CD4-positive, alpha-beta T cell treated with Interleukin-17A for 1 hour (primary cell): ENCODE results near the gene PFKL.
A peak's percentile ranks its signal among the peaks of the same experiment; 100 is the strongest.

Source experiments
- DNase-seq: peaks from one replicate; pipeline ENCODE4 v3.0.0-alpha.2; 2020

Gene PFKL

GRCh38 chr21:44365967-44366585 lies 66.2 kb downstream of the PFKL start:
- DNase-seq = no peak

GRCh38 chr21:44366586-44367211 lies 66.8 kb downstream of the PFKL start:
- no peak for DNase-seq

GRCh38 chr21:44368711-44369446 lies 69.0 kb downstream of the PFKL start:
- DNase-seq = no peak

GRCh38 chr21:44370027-44370735 lies 70.3 kb downstream of the PFKL start:
- no peak for DNase-seq

- DNase-seq = no peak
These were observed 71.0 kb downstream of the PFKL start for GRCh38 chr21:44370786-44371410.

GRCh38 chr21:44371596-44371995 lies 71.7 kb downstream of the PFKL start:
- DNase-seq = no peak

- DNase-seq = no peak
These were observed 72.8 kb downstream of the PFKL start for GRCh38 chr21:44372616-44373015.

GRCh38 chr21:44374601-44375280 lies 74.9 kb downstream of the PFKL start:
- no peak for DNase-seq

- DNase-seq = peak; percentile 49
These were observed 75.4 kb downstream of the PFKL start for GRCh38 chr21:44375281-44375651.

- no peak for DNase-seq
These were observed 75.9 kb downstream of the PFKL start for GRCh38 chr21:44375761-44376241.

GRCh38 chr21:44376606-44377005 lies 76.8 kb downstream of the PFKL start:
- DNase-seq = no peak
